SU-DHL-6 (cell line): ENCODE data around the gene MAP2K4.
"Not testable (repeated sequence)": the region's sequence is repeated elsewhere in the genome, so short reads cannot be mapped to it uniquely, and the experiment has no call there.

ENCODE experiments used
- H2AFZ ChIP-seq: fragments of 200-600 bp; sonication (generic); 2 replicates; pipeline ENCODE4 v1.6.1; 2014; ENCODE audit warnings: low read depth, mild to moderate bottlenecking, moderate library complexity, mixed read lengths, antibody characterized with exemption, low read length; ENCODE audit not compliant: severe bottlenecking
- H3F3A ChIP-seq: fragments of 200-600 bp; shearing (Covaris generic); 2 replicates; pipeline ENCODE4 v1.6.0; 2016; ENCODE audit warnings: antibody characterized with exemption, mild to moderate bottlenecking; ENCODE audit not compliant: insufficient read depth
- H3K27ac ChIP-seq: fragments of 200-600 bp; sonication (generic); 2 replicates; pipeline ENCODE4 v1.5.1; 2016; ENCODE audit warnings: low read depth, mild to moderate bottlenecking, low read length, moderate library complexity, mixed read lengths
- H3K27me3 ChIP-seq: fragments of 200-600 bp; sonication (generic), shearing (Covaris generic); 2 replicates; pipeline ENCODE4 v1.6.0; 2014; ENCODE audit warnings: mild to moderate bottlenecking, low read length
- H3K36me3 ChIP-seq: fragments of 200-600 bp; sonication (generic); 2 replicates; pipeline ENCODE4 v1.6.1; 2014; ENCODE audit warnings: mild to moderate bottlenecking, low read length, mixed read lengths
- H3K4me2 ChIP-seq: fragments of 300-600, 200-600 bp; shearing (Covaris generic), sonication (generic); 2 replicates; pipeline ENCODE4 v1.6.0; 2014; ENCODE audit warnings: low read length, low read depth, mild to moderate bottlenecking; ENCODE audit not compliant: poor library complexity, severe bottlenecking
- H3K4me3 ChIP-seq: fragments of 200-600 bp; sonication (generic); 2 replicates; pipeline ENCODE4 v1.5.1; 2014; ENCODE audit warnings: antibody characterized with exemption, low read length, mild to moderate bottlenecking, mixed read lengths; ENCODE audit not compliant: insufficient read depth, poor library complexity, severe bottlenecking
- H3K79me2 ChIP-seq: fragments of 200-600 bp; sonication (generic); 2 replicates; pipeline ENCODE4 v1.6.1; 2014; ENCODE audit warnings: mild to moderate bottlenecking, low read length, moderate library complexity; ENCODE audit not compliant: insufficient read depth
- H3K9ac ChIP-seq: fragments of 200-600 bp; sonication (generic); 2 replicates; pipeline ENCODE4 v1.7.0; 2014; ENCODE audit warnings: mild to moderate bottlenecking, low read length
- H3K9me2 ChIP-seq: fragments of 200-600 bp; sonication (generic); replicated peaks from 2 replicates; pipeline ENCODE4 v1.6.1; 2014; ENCODE audit warnings: low read length; ENCODE audit not compliant: insufficient read depth
- H3K9me3 ChIP-seq: fragments of 200-600 bp; sonication (generic); 2 replicates; pipeline ENCODE4 v1.6.1; 2014; ENCODE audit warnings: low read length, mixed read lengths; ENCODE audit not compliant: insufficient read depth
- H4K20me1 ChIP-seq: fragments of 200-600 bp; sonication (generic); 2 replicates; pipeline ENCODE4 v1.6.1; 2014; ENCODE audit warnings: low read depth, mild to moderate bottlenecking, antibody characterized with exemption, low read length, moderate library complexity, mixed read lengths
- EZH2phosphoT487 ChIP-seq: fragments of 200-600 bp; sonication (generic), shearing (Covaris generic); conservative IDR thresholded peaks from 2 replicates; pipeline ENCODE4 v1.6.1; 2018; ENCODE audit warnings: mild to moderate bottlenecking, antibody characterized with exemption, low read length, moderate library complexity, mixed read lengths
- TF ChIP-seq, protein P1 (sequence below): fragments of 200-600 bp; sonication (generic); IDR thresholded peaks from one replicate; pipeline ENCODE4 v1.5.1; 2017; ENCODE audit warnings: antibody characterized with exemption, mild to moderate bottlenecking, low read length, moderate library complexity; ENCODE audit not compliant: insufficient read depth, poor library complexity, severe bottlenecking

Gene MAP2K4

DNA sequence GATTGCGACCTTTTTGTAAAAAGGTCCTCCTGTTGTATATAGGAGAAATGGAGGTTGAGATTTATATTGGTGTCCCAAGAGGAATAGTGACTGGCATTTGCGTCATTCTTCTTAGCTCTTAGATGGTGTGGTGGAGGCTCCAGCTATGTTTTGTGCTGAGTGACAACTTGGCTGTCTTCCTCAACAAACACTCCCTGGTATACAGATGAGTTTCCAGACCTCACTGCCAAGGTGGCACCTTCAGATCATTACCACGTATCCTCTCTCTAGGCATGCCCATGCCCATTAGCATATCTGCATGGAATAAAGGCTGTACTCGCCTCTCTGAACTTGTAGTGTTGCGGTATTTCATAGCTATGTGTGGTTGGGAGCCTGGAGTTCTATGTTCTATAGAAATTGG, 120.0 kb downstream of the MAP2K4 start:
- Histone ChIP-seq H2AFZ (no peak overlapping the region), H3K36me3 (0 out of 2 replicates have a peak, but pooled peaks cover 3% of the 10 kb centered on the region), H3K27me3 (no peaks in the 10 kb centered on the region), H3K9ac (no peak overlapping the region), H3K9me2 (no peaks in the 10 kb centered on the region), H3K4me2 (no peak overlapping the region), H3F3A (no peaks in the 10 kb centered on the region), H3K27ac (no peak overlapping the region), H3K79me2 (no peaks in the 10 kb centered on the region), H4K20me1 (no peaks in the 10 kb centered on the region), H3K9me3 (no peaks in the 10 kb centered on the region), H3K4me3 (no peak overlapping the region)
- TF ChIP-seq, protein P1, sequence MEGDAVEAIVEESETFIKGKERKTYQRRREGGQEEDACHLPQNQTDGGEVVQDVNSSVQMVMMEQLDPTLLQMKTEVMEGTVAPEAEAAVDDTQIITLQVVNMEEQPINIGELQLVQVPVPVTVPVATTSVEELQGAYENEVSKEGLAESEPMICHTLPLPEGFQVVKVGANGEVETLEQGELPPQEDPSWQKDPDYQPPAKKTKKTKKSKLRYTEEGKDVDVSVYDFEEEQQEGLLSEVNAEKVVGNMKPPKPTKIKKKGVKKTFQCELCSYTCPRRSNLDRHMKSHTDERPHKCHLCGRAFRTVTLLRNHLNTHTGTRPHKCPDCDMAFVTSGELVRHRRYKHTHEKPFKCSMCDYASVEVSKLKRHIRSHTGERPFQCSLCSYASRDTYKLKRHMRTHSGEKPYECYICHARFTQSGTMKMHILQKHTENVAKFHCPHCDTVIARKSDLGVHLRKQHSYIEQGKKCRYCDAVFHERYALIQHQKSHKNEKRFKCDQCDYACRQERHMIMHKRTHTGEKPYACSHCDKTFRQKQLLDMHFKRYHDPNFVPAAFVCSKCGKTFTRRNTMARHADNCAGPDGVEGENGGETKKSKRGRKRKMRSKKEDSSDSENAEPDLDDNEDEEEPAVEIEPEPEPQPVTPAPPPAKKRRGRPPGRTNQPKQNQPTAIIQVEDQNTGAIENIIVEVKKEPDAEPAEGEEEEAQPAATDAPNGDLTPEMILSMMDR: no peak
- TF ChIP-seq EZH2phosphoT487: no peak

DNA sequence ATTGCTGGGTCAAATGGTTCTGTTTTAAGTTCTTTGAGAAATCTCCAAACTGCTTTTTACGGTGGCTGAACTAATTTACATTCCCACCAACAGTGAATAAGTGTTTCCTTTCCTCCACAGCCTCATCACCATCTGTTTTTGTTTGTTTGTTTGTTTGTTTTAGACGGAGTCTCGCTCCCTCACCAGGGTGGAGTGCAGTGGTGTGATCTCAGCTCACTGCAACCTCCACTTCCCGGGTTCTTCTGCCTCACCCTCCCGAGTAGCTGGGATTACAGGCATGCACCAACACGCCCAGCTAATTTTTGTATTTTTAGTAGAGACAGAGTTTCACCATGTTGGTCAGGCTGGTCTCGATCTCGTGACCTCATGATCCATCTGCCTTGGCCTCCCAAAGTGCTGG, 141.5 kb downstream of the MAP2K4 start:
- not testable (repeated sequence) for H3K9me2 ChIP-seq, H3K79me2 ChIP-seq, H3F3A ChIP-seq, H3K27me3 ChIP-seq, H3K36me3 ChIP-seq, H3K9ac ChIP-seq, H2AFZ ChIP-seq, H4K20me1 ChIP-seq, H3K4me3 ChIP-seq, H3K27ac ChIP-seq, H3K9me3 ChIP-seq, H3K4me2 ChIP-seq

DNA sequence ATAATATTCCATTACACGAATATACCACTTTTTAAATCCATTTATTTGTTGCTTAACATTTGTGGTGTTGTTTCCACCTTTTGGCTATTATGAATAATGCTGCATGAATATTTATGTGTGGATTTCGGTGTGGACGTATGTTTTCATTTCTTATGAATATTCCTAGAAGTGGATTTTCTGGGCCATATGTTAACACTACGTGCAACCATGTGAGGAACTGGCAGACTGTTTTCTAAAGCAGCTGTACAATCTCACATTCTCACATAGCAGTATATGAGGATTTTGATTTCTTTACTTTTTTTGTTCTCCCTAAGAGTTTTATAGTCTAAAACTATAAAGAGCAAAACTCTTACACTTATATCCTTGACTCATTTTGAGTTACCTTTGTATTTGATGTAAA, 143.4 kb downstream of the MAP2K4 start:
- Histone ChIP-seq H3K27me3 (no peaks in the 10 kb centered on the region), H3K4me2 (no peak overlapping the region), H3K9me2 (no peaks in the 10 kb centered on the region; the same call in 1 of the 2 replicates), H3K9me3 (no peaks in the 10 kb centered on the region), H3K79me2 (no peaks in the 10 kb centered on the region), H3F3A (no peaks in the 10 kb centered on the region), H3K27ac (no peak overlapping the region), H3K9ac (no peak overlapping the region), H3K36me3 (no peaks in the 10 kb centered on the region), H4K20me1 (no peaks in the 10 kb centered on the region), H3K4me3 (no peak overlapping the region), H2AFZ (no peak overlapping the region)
- no peak for TF ChIP-seq EZH2phosphoT487
- TF ChIP-seq, protein P1: no peak

DNA sequence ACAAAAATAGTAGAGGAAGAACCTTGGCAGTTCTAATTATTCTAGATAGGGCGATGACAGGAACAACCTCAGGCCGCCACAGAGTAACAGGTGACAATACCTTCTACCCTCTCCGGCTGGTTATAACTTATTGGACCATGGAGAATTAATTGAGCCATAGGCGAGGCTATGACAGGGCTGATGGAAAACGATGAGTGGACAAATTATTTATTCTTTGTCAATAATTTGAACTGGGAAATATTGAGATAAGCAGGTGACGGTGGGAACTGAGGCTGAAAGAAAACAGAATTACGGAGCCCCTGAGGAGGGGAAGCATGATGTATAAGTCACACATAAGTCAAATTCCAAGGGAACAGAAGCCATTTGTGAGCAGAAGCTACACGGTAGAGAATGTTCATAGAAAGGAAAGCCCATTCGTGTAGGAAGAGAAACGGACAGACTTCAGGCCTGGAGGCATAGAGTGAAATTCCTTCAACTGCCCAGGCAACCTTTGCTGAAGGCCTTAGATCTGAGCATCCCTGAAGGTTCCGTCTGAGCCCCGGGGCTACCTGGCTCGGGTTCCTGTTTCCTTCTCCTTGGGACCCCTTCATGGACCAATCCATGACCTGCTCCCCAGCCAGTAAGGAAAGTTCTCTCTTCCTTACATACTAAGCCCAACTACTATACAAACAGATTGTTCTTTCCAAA, 158.1 kb downstream of the MAP2K4 start:
- TF ChIP-seq EZH2phosphoT487: no peak
- TF ChIP-seq, protein P1: no peak
- Histone ChIP-seq H3F3A (no peaks in the 10 kb centered on the region), H4K20me1 (no peaks in the 10 kb centered on the region), H2AFZ (no peak overlapping the region), H3K79me2 (no peaks in the 10 kb centered on the region), H3K36me3 (no peaks in the 10 kb centered on the region), H3K4me3 (no peak overlapping the region), H3K9ac (no peak overlapping the region), H3K9me3 (no peaks in the 10 kb centered on the region), H3K27me3 (peaks cover 2% of the 10 kb centered on the region; the same call in 1 of the 2 replicates), H3K9me2 (no peaks in the 10 kb centered on the region), H3K27ac (no peak overlapping the region), H3K4me2 (no peak overlapping the region)
